Measurements from ENCODE around the gene LIN9.
"Not testable (repeated sequence)": the region's sequence is repeated elsewhere in the genome, so short reads cannot be mapped to it uniquely, and the experiment has no call there.

LIN9 gene

DNA sequence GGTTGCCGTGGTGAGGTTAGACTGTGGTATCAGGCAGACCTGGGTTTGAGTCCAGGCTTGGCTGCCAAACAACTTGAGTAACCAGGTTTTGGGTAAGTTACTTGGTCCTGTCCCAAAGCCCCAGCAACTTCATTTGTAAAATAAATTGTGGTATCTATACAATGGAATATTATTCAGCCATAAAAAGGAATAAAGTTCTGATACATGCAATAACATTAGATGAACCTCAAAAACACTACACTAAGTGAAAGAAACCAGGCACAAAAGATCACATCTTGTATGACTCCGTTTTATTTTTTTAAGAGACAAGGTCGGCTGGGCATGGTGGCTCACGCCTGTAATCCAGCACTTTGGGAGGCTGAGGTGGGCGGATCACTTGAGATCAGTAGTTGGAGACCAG, 101.9 kb downstream of the LIN9 start:
- ATAC-seq (ENCODE audit: low read depth) (no peak), DNase-seq (ENCODE audit: low spot score in 2 of 2) (no peak)
- peaks cover 2% of the 10 kb centered on the region for H3K9me3 Mint-ChIP-seq
- no peaks in the 10 kb centered on the region for H3K27me3 Mint-ChIP-seq
- H3K4me3 Mint-ChIP-seq: no peak overlapping the region
- H3K4me1 Mint-ChIP-seq: peaks cover 3% of the 10 kb centered on the region
- no peaks in the 10 kb centered on the region for H3K36me3 Mint-ChIP-seq
- H3K27ac Mint-ChIP-seq: no peak overlapping the region

DNA sequence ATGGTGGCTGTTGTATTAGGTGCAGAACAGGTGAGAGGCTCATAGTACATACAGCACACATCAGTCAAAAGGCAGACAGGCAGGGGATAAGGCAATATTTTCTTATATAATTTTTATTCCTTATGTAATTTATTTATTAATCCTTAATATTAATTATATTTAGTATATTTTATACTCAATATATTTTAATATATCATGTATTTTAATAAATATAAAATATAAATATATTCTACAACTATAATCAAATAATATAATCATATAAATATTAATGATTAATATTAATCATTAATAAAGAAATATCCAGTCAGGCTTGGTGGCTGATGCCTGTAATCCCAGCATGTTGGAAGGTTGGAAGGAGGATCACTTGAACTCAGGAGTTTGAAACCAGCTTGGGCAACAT, 104.8 kb downstream of the LIN9 start:
- Mint-ChIP-seq H3K4me3 (no peak overlapping the region), H3K27ac (no peak overlapping the region), H3K36me3 (no peaks in the 10 kb centered on the region), H3K4me1 (peaks cover 12% of the 10 kb centered on the region), H3K9me3 (peaks cover 2% of the 10 kb centered on the region), H3K27me3 (no peaks in the 10 kb centered on the region)
- ATAC-seq (ENCODE audit: low read depth): no peak
- no peak for DNase-seq (ENCODE audit: low spot score in 2 of 2)

DNA sequence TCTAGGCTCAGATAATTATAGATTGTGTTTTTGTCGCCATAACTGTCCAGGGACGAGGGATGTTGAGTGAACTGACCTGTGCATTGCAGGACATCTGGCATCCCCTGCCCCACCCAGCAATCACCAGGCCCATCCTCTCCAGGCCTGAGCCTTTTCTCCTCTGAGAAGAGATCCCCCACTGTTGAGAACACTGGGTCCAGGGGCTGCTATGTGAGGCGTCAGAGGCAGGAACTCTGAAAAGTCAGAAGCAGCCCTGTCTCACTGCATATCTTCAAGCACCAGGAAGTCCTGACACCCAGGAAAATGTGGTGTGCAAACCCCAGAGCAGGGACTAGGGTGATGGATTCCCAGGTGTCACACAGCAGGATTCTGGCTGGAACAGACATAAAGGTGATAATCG, 105.3 kb downstream of the LIN9 start:
- Mint-ChIP-seq H3K9me3 (peaks cover 2% of the 10 kb centered on the region), H3K4me1 (peaks cover 12% of the 10 kb centered on the region), H3K27me3 (no peaks in the 10 kb centered on the region), H3K4me3 (no peak overlapping the region), H3K36me3 (no peaks in the 10 kb centered on the region), H3K27ac (no peak overlapping the region)
- ATAC-seq (ENCODE audit: low read depth): no peak
- no peak for DNase-seq (ENCODE audit: low spot score in 2 of 2)

DNA sequence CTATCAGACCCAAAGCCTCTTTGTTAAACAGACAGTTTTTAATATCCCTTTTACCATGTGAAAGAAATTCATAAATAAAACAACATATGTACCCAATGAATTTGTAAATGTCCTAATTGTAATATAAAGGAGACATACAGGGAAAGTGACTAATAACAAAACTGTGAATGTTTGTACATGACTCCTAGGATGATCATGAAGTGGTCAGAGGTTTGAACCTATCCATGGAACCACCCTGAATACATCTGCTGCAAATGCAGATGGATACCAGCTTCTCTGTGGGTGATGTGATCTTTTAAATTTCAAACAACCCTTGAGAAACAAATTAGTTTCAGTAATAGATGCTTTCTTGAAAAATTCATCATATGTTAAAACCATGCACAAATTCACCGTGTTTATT, 105.7 kb downstream of the LIN9 start:
- ATAC-seq (ENCODE audit: low read depth) (no peak), DNase-seq (ENCODE audit: low spot score in 2 of 2) (no peak)
- peaks cover 2% of the 10 kb centered on the region for H3K9me3 Mint-ChIP-seq
- H3K4me1 Mint-ChIP-seq: peaks cover 12% of the 10 kb centered on the region
- H3K36me3 Mint-ChIP-seq: no peaks in the 10 kb centered on the region
- no peak overlapping the region for H3K27ac Mint-ChIP-seq
- no peak overlapping the region for H3K4me3 Mint-ChIP-seq
- H3K27me3 Mint-ChIP-seq: no peaks in the 10 kb centered on the region

DNA sequence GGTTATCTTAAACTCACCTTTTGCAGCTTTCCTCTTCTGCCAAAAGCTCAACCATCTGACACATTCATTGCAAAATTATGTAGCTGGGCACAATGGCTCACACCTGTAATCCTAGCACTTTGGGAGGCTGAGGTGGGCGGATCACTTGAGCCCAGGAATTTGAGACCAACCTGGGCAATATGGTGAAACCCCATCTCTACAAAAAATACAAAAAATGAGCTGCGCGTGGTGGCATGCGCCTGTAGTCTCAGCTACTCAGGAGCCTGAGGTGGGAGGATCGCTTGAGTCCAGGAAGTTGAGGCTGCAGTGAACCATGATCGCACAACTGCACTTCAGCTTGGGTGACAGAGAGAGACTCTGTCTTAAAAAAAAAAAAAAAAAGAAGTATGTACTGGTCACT, 106.3 kb downstream of the LIN9 start:
- ATAC-seq (ENCODE audit: low read depth); DNase-seq (ENCODE audit: low spot score in 2 of 2); H3K9me3 Mint-ChIP-seq; H3K4me3 Mint-ChIP-seq; H3K36me3 Mint-ChIP-seq; H3K27me3 Mint-ChIP-seq; H3K27ac Mint-ChIP-seq: not testable (repeated sequence)
- peaks cover 12% of the 10 kb centered on the region for H3K4me1 Mint-ChIP-seq

DNA sequence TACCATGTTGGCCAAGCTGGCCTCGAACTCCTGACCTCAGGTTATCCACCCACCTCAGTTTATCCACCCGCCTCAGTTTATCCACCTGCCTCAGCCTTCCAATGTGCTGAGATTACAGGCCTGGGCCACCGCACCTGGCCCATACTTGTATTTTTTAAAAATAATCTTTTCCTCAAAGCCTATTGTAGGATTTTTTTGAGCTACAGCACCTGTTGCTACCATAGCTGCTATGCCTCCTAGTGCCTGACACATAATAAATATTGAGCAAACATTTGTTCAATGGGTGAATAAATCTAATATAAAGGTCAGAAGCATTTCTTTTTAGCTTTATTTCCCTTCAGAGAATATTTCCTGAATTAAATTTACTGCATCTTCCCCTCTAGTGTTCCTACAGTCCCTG, 106.7 kb downstream of the LIN9 start:
- Mint-ChIP-seq H3K27ac (no peak overlapping the region), H3K27me3 (no peaks in the 10 kb centered on the region), H3K9me3 (peaks cover 2% of the 10 kb centered on the region), H3K4me1 (peaks cover 12% of the 10 kb centered on the region), H3K36me3 (no peaks in the 10 kb centered on the region), H3K4me3 (no peak overlapping the region)
- ATAC-seq (ENCODE audit: low read depth) (no peak), DNase-seq (ENCODE audit: low spot score in 2 of 2) (no peak)

DNA sequence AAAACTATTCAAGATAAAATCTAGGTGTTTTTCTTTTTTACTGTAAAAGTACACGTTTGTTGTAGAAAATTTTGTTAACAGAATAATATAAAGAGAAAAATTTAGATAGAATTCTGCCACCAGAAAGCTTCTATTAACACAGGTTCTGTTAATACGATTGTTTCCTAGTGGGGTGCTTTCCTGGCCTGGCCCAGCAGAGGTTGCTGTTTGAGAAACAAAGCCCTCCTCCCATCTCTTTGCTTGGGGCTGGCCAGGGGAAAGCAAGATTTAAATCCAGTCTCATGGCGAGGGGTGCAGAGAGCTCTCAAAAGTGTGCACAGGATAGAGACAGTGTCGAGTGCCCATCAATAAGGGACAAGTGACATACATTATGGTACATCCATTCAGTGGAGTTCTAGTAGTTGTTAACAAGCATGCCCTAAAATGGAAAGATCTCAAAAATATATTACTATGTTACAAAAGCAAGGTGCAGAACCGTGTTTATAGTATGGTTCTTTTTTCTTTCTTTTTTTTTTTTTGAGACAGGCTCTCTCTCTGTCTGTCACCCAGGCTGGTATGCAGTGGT, 107.9 kb downstream of the LIN9 start:
- Mint-ChIP-seq H3K36me3 (no peaks in the 10 kb centered on the region), H3K27me3 (no peaks in the 10 kb centered on the region), H3K9me3 (no peaks in the 10 kb centered on the region), H3K27ac (no peak overlapping the region), H3K4me3 (no peak overlapping the region), H3K4me1 (peaks cover 15% of the 10 kb centered on the region)
- DNase-seq (ENCODE audit: low spot score in 2 of 2) (no peak), ATAC-seq (ENCODE audit: low read depth) (peak; percentile 54)

DNA sequence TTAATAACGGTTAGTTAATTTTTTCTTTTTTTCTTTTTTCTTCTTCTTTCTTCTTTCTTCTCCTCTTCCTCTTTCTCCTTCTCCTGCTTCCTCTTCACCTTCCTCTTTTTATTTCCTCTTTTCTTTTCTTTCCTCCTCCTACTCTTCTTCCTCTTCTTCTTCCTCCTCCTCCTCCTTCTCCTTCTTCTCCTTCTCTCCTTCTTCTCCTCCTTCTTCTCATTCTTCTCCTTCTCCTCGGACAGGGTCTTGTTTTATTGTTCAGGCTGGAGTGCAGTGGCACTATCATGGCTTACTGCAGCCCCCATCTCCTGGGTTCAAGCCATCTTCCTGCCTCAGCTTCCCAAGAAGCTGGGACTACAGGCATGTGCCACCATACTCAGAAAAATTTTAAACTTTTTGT, 109.0 kb downstream of the LIN9 start:
- no peak overlapping the region for H3K4me3 Mint-ChIP-seq
- DNase-seq (ENCODE audit: low spot score in 2 of 2) (no peak), ATAC-seq (ENCODE audit: low read depth) (no peak)
- peak overlapping the region; percentile 55 for H3K27ac Mint-ChIP-seq
- no peaks in the 10 kb centered on the region for H3K36me3 Mint-ChIP-seq
- peaks cover 15% of the 10 kb centered on the region for H3K4me1 Mint-ChIP-seq
- H3K27me3 Mint-ChIP-seq: no peaks in the 10 kb centered on the region
- H3K9me3 Mint-ChIP-seq: no peaks in the 10 kb centered on the region

DNA sequence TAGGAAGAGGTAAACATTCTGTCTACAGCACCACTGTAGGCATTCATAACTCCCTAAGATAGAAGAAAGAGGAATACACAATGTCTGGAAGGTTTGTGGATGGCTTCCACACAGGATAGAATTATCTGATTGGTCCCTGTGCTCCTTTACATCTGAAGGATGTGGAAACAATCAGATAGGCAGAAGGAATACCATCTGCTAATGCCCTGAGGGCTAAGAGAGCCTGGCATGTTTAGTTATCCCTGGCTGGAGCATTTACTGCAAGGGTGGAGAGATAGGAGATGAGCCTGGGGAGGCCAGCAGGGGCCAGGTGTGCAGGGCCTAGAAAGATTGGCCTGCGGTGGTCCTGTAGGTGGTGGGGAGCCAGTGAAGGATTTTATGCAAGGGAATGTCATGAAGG, 113.8 kb downstream of the LIN9 start:
- no peaks in the 10 kb centered on the region for H3K9me3 Mint-ChIP-seq
- DNase-seq (ENCODE audit: low spot score in 2 of 2): no peak
- no peaks in the 10 kb centered on the region for H3K27me3 Mint-ChIP-seq
- H3K36me3 Mint-ChIP-seq: no peaks in the 10 kb centered on the region
- no peak for ATAC-seq (ENCODE audit: low read depth)
- no peak overlapping the region for H3K4me3 Mint-ChIP-seq
- H3K27ac Mint-ChIP-seq: no peak overlapping the region
- H3K4me1 Mint-ChIP-seq: peaks cover 9% of the 10 kb centered on the region

DNA sequence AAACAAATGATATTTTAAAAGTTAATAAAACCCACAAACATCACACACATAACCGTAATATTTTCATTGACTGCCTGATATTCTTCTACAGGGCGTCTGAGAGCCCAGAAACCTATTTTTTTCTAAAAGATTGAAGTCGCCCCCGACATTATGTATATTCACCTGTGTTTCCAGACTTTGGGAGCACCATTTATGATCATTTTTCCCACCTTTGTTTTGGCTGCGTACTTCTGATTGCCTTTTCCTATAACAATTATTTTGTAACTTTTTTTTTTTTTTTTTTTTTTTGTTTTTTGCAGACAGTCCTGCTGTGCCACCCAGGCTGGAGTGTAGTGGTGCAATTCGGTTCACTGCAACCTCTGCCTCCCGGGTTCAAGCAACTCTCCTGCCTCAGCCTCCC, 121.6 kb downstream of the LIN9 start:
- Mint-ChIP-seq H3K9me3 (no peaks in the 10 kb centered on the region), H3K4me3 (peak overlapping the region; percentile 95), H3K27ac (peak overlapping the region; percentile 96), H3K4me1 (peaks cover 13% of the 10 kb centered on the region), H3K27me3 (no peaks in the 10 kb centered on the region), H3K36me3 (peaks cover 4% of the 10 kb centered on the region)
- DNase-seq (ENCODE audit: low spot score in 2 of 2) (no peak), ATAC-seq (ENCODE audit: low read depth) (no peak)

DNA sequence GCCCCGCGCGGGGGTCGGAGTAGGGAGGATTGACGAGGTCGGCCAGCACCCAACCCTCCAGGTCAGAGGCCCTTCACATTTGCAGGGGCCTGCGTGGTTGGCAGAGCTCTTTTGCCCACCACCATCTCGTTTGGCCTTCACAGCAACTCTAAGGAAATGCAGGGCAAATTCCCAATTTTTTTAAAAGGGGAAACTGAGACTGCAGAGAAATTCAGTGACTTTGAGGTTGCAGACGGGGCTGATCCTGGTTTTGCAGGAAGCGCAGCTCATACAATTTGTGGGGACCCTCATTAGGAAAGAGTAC, 122.0 kb downstream of the LIN9 start:
- Mint-ChIP-seq H3K27ac (peak overlapping the region; percentile 96), H3K4me3 (peak overlapping the region; percentile 95), H3K4me1 (peaks cover 15% of the 10 kb centered on the region), H3K27me3 (no peaks in the 10 kb centered on the region), H3K36me3 (peaks cover 4% of the 10 kb centered on the region), H3K9me3 (no peaks in the 10 kb centered on the region)
- ATAC-seq (ENCODE audit: low read depth) (no peak), DNase-seq (ENCODE audit: low spot score in 2 of 2) (no peak)

DNA sequence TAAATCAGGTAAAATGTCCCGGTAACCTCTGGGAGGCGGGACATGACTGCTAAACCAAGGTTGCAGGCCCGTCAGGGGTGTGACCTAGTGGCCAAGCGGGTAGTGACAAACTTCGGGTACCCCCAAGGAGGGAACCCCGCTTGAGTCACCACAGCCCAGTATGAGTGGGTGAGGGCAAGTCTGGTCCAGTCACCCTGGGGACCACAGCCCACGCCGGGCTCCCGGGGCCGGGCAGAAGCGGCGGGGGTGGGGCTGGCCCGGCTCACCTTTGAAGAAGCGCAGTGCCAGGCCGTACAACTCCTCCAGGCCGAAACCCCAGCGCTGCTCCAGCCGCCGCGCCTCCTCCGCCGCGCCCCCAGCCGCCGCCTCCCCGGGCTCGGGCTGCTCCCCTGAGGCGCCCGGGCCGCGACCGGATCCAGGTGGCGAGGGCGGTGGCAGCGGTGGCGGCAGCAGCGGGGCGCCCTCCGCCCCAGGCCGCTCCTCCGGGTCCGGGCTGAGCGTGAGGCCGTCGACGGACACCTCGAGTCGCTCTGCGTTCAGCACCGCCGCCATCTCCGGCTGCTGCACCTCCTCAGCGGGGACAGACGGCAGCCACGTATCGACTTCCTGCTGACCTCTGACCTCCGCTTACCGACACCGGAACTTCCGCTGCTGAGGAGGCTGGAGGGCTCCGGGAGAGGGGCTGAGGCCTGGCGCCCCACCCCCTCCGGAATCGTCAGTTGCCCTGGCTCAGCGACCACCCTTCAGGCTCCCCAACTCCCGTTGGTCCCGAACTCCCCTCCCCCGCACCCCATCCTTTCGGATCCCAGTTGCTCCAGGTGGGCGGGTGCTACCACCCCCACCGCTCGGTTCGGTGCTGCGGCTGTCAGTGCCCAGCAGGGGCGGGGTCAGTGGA, 122.6 kb downstream of the LIN9 start, which contains the start of gene ACBD3:
Gene ACBD3, minus strand, starts transcription at position 618 of the 895 bp plus-strand sequence. Its CDS starts 66 bp downstream, at position 552.
- no peaks in the 10 kb centered on the region for H3K9me3 Mint-ChIP-seq
- H3K36me3 Mint-ChIP-seq: peaks cover 4% of the 10 kb centered on the region
- DNase-seq (ENCODE audit: low spot score in 2 of 2) (peak; percentile 75 to 79), ATAC-seq (ENCODE audit: low read depth) (peak; percentile 92)
- peak within 1 kb of the TSS; percentile 95 for H3K4me3 Mint-ChIP-seq
- H3K27ac Mint-ChIP-seq: peak within 1 kb of the TSS; percentile 96
- no peaks in the 10 kb centered on the region for H3K27me3 Mint-ChIP-seq
- H3K4me1 Mint-ChIP-seq: peaks cover 17% of the 10 kb centered on the region

DNA sequence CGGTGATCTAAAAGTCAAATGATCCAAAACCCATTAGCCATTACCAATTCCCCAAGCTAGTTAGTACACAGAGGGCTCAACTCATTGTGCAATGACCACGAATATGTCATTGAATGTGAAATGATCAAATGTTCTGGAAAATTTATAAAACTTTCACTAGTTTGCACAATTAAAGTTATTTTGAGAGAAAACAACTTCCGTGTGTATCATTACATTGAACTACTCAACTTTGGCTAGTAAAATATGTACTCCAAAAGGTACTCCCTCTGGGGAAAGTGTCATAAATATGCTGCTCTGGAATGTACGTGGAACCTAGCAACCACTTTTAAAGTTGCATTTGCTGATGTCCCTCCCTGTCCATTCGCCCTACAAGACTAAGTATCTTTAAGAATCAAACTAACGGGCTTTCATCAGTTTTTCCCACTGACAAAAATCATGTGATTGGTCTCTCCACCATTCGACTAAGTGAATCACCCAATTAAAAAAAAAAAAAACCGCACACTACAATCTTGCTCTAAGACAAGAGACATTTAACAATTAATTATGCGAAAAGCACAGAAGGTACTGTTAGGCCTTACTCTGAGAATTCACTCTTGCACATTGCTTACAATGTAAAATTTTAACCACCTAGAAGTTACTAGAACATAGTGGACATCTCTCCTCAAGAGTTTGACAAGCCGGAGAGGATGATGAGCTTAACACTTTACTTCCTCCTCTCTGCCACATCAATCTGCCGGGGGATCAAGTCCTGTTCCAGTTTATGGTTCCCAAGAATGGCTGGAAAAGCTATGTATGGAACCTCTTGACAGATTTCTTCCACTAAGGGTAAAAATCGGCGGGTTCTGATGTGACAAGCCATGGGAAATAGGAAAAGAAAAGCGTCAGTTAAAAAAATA, 123.6 kb downstream of the LIN9 start:
- no peak for DNase-seq (ENCODE audit: low spot score in 2 of 2)
- H3K4me3 Mint-ChIP-seq: peak overlapping the region; percentile 95
- no peaks in the 10 kb centered on the region for H3K9me3 Mint-ChIP-seq

More for the DNA sequence above, 123.6 kb downstream of the LIN9 start:
- Mint-ChIP-seq H3K27me3 (no peaks in the 10 kb centered on the region), H3K36me3 (peaks cover 4% of the 10 kb centered on the region), H3K27ac (peak overlapping the region; percentile 96), H3K4me1 (peaks cover 17% of the 10 kb centered on the region)
- ATAC-seq (ENCODE audit: low read depth): no peak
